GM18861 (cell line): ENCODE results near the gene UBR3.

Experiments
- ATAC-seq: cut with Tn5 transposase; IDR thresholded peaks from one replicate; pipeline ENCODE4 v1.9.1; 2021; ENCODE audit not compliant: unreplicated experiment

Gene UBR3

DNA sequence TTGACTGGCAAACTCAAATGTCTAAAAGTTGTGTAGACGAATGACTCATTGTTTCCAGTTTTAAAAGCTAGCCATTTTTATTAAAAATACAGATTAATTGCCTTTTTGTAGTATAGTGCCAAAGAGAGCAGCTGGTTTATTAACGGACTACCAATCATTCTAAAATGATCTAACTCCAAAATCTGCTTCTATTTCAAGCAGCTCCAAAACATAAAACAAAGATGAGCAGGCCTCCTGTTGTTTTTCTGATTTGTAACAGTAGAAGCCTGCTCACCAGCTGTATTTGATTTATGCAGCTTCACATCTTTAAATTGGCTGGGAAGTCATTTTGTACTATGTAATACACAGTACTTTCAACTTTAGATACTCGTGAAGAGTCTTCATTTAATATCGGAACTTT lies 171.8 kb downstream of the UBR3 start:
- no peak for ATAC-seq

DNA sequence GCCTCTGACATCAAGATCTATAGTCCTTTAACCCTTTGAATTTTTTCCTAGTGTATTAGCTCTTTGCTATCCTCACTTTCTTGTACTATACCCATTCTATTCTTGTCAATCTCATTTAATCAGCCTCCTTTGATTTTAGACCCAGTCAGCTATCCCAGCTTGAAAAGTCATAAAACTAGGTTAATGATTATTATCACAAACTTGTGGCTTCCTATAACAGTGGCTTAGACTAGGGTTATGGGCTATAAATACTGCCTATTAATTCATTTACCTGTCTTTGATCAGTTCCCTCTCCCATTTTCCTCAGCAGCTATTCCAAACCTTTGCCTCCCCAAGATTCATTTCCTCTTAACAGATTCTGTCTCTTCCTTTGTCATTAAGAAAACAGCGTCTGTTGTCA lies 174.8 kb downstream of the UBR3 start:
- ATAC-seq = no peak

DNA sequence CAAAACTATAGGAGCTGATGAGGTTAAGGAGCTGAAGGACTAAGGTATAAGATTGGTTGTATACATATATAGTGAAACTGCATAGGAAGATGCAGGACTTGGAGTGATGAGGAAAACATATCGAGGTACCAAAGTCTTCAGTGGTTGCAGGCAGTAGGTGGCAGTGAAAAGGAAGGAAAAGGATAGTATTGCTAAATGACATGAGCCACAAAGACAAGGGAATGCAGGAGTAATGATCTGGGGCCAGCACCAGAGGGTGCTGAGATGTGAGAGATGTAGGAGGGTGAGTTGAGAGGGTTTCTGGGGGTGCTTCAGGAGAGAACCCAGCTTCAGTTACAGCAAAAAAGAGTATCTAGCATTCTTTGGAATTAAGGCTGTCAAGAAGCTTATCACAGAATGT lies 178.4 kb downstream of the UBR3 start:
- ATAC-seq = no peak

DNA sequence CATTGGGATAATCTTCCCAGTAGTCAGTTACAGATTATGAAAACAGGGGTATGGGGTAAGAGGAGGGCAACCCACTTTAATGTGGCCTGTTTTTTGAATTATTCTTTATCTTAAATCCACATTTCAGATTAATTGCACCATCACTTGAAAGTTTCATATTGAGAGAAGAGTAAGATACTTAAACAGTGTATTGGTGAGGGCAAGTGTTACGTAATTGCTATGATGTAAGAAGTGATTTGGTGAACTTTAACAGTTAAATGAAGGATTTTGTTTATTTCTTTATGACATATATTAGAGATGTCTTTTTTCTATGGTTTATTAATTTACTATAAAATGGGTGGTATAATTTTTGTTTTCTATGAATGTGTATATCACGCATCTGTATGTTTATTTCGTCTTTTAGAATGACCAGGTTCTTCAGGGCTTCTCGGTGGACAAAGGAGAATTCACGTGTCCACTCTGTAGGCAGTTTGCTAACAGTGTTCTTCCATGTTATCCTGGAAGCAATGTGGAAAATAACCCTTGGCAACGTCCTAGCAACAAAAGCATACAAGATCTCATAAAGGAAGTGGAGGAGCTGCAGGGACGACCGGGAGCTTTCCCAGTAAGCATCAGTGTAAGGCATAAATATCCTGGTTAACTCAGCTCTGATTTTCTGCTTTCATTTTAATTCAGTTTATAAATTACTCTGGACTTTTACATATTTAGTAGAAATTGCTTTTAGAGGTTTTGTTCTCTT lies 179.5 kb downstream of the UBR3 start:
- no peak for ATAC-seq

DNA sequence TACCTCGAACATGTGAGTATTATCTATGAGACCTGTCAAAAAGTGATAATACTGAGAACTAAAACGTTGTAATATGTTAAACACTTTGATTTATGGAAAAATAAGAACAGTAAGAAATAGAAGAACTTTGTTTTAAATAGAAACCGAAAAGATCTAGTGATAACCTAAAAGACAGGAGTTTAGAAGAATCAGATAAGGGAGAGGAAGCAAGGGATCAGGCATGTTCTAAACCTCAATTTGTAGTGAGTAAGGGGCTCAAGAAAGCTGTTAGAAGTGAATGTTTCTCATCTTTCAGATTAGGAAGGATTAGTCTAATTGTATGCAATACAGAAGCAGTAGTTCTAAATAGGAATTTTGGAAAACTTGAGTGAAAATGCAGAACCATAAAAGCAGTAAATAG lies 182.0 kb downstream of the UBR3 start:
- no peak for ATAC-seq

DNA sequence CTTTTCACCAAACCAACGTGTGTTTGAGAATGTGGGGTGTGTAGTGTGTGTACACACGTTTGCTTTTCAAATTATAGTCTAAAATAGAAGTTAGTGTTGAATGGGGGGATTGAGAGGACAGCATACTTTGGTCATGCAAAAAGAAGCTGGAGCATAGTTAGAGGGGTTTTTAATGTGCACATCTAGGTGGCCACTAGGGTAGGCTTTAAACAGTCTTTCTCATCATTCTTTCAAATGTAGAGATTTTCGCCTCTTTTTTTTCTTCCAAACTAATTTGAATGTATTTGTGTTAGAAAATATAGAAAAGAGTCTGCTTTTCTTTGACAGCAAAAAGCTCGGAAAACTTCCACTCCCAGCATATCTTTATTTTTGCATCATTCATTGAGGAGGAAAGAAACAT lies 185.5 kb downstream of the UBR3 start:
- no peak for ATAC-seq

DNA sequence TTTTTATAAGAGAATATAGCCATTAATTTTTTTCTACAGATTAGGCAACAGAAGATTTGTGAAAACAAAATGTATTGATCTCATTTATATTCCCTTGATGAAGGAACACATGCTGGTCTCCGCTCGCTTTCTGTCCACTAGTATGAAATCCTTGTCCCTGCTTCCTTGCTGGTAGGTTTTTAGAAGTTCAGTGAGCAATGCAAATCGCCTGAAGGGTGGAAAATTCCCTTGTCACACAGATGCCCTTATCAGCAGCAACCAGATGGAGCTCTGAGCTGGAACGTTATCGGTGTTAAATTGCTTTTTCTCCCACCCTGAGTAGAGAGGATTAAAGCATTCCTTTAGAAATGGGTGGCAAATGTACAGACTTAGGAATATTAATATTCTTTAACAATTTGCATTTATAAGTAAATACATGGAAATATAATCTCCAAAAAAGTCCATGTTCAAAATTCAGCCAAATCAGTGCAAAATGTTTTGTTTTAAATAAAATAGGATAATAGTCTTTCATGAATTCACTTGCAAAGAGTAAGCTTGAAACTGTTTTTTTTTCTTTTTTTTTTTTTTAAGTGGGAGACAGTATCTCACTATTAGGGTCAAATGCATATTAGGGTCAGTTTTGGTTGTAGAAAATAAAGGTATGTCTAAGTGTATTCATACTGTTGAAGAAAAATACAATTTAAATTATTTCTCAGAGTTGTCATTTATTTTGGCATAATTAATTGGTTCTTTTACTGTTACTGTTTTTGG lies 186.7 kb downstream of the UBR3 start:
- no peak for ATAC-seq

DNA sequence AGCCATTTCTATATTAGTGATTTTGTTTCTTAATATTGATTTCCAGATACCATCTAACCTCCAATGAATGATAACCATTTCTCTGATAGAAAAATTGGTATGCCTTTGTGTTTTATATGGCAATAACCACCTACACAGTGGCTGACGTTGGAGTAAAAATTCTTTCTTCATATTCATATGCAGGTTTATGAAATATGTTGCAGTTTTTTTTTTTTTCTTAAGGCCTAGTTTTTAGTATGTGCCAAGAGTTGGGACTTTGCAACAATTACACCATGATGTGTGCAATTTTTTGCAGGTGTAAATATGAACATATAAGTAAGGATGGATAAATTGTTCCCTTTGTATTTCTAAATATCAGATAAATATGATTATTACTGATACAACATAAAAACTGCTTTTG lies 187.5 kb downstream of the UBR3 start:
- no peak for ATAC-seq

DNA sequence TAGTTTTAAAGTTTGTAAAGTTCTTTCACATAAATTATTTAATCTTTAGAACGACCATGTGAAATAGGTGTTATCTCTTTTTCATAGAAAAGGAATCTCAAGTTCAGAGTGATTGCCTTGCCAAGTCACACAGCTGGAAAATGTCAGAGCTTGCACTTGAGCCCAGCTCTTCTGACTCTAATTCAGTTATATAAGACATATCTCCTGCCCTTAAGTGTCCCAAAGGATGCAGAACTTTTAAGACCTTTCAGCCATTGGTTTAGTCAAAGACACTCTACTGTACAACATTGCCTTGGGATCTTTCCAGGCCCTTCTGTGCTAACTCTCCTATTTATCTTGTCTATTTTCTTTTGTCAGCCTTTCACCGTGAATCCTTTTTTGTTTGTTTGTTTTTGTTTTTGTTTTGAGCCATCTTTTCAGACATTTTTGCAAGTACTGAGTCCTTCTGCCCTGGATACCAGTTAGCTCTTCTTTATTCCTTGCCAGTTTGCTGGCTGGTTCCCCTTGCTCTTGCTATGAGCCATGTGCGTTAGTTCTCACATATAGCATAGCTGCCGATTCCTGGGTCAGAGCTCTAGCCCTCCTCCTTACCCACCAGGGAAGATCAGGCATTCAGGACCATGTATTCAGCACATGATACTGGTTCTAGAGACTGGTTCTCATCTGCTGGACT lies 190.7 kb downstream of the UBR3 start:
- no peak for ATAC-seq

DNA sequence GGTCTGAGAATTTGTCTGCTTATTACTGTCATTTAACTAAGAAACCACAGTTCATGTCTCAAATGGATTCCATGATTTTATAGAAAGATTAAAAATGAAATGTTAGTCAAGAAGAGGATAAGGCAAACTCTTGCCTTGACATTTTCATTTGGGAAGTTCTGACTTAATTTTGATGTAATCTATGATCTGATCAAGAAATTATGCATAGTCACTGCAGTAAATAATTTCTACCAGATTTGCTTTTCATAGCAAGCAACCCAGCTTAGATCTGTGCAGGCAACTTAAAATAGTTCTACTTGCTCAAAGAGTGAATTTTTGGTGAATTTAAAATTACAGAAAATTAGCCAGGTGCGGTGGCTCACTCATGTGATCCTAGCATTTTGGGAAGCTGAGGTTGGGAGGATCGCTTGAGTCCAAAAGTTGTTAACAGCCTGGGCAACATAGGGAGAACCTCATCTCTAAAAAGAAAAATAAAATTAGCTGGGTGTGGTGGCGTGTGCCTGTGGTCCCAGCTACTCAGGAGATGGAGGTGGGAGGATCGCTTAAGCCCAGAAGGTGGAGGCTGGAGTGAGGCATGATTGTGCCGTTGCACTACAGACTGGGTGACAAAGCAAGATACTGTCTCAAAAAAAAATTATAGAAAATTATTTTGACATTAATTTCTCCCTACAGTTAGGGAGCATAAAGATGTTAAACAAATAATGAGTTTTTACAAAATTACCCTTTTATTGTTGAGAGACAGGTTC lies 192.0 kb downstream of the UBR3 start:
- ATAC-seq = no peak

DNA sequence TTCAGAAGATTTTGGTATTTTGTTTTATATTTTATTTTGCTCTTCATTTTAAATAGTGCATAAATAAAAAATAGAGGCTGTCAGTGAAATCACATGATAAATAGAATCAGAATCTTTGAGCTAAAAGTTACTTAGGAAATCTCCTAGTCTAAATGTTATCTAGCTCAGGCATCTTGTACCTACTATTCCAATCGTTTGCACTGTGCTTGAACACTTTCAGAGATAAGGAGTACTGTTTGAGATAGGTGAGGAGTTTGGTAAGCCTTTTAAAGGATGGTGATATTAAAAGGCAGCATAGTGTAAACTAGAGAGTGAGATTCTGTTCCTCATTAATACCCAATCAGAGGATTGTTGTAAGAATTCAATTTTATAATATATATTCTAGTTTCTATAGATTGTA lies 193.5 kb downstream of the UBR3 start:
- no peak for ATAC-seq

DNA sequence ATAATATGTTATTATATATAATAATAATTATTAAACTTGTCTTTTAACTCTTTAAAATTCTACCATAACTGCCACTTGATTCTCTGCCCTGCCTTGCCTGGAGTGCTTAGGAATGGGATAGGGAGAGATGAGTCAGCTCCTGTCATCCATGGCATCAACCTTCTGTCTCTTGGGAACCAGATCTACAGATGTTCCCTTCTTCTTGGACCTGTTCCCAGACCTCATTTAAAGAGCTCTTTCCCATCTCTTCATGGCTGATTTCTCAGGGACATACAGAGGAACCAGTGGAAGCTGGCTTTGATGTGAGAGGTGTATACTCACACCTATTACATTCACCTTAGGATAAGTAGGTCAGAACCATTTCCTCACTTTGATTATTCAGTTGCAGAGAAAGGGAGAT lies 195.4 kb downstream of the UBR3 start:
- no peak for ATAC-seq

DNA sequence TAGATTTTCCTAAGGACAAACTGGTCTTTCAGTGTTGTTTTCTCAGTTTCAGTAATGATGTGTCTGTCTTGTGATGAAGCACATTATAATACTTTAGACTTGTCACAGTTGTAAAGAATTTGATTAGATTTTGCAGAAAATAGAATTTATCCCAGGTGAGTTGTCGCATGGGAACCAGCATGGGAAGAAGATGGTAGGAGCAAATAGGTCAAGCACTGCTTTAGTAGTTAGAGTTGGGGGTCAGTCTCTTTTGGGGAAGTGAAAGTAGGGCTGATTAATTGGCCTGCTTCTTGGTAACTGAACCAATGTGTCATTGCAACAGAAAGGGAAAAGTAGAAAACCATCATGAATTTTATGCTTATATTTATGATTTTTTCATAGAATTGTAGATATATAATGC lies 197.5 kb downstream of the UBR3 start:
- ATAC-seq = peak; percentile 65

DNA sequence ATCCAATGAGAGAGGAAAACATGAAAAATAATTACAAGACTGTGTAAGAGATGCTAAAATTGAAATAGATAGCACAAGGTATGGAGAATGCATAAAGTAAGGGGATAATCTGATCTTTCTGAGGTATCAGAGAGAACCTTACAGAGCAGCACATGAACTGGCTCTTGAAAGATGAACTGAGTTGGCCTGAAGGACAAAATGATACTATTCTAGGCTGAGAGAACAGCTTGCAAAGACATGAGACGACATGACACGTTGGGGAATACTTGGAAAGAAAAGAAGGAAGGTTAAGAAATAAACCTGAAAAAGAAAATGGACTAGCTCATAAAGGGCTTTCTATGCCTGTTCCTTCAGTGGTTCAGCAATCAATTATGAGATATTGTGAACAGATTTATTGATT lies 198.0 kb downstream of the UBR3 start:
- peak; percentile 15 for ATAC-seq

DNA sequence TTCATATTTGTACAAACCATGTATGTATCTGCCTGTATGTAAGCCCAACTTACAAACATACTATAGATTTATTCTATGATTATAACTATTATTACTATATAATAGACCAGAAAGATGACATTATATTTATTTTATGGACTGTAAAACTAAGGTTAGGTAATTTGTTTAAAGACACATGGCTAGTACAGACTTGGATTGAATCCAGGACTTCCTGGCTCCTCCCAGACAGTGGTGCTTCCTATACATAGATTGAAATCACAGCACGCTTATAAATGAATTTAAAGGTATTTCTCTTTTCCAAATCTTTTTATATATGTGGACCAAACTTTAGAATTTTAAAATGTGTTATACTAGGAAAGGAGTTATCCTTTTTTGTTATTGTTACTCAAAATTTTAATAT lies 199.1 kb downstream of the UBR3 start:
- ATAC-seq = no peak

DNA sequence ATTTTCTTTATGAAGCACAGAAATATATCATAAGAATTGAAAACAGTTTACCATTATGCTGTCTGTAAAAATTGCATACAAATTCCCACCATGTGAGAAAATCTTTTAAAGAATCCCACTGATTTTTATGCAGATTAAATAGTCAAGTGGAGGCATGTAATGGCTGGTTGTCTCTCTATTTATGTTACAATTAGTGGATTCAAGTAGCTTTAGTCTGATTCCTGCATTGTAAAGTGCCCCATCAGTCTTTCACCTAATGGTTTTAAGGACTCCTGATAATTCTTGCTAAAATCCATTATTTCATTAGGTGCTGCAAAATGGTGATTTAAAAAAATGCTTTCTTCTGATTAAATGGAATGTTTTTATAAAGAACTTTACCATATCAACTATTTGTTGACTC lies 202.3 kb downstream of the UBR3 start:
- no peak for ATAC-seq

DNA sequence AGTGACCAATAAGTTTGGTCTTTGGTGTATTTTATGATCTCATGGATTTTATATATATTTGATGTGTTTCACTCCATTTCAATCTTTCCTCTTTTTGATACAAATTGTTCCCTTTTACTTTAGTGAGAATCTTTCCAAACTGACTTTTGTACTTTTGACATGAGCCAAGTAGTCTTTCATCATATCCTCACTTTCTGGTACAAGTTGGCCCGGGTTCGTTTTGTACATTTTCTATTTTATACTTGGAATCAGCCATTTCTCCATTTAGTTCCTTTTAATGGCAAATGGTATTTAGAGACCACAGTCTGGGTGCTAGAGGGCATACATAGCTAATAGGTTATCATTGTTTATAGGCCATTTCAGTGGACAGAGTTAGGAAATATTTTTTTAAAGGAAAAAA lies 202.8 kb downstream of the UBR3 start:
- ATAC-seq = no peak

DNA sequence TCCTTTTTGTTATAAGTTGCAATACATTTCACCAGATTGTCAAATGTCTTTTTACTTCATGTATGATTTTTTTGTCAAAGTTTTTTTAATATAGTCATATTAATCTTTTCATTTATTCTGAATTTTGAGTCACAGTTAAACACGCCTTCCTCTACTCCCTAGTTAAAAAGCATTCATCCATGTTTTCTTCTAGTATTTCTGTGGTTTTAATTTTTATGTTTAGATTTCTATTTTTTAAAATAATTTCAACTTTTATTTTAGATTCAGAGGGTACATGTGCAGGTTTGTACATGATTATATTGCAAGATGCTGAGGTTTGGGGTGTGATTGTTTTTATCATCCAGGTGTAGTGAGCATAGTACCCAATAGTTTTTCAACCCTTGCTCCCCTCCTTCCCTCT lies 204.0 kb downstream of the UBR3 start:
- no peak for ATAC-seq

DNA sequence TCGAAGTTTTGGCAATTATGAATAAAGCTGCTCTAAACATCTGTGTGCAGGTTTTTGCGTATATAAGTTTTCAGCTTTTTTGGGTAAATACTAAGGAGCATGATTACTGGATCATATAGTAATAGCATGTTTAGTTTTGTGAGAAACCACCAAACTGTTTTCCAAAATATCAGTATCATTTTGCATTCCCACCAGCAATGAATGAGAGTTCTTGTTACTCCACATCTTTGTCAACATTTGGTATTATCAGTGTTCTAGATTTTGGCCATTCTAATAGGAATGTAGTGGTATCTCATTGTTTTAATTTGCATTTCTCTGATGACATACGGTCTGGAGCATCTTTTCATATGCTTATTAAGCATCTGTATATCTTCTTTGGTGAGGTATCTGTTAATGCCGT lies 207.3 kb downstream of the UBR3 start:
- ATAC-seq = no peak

DNA sequence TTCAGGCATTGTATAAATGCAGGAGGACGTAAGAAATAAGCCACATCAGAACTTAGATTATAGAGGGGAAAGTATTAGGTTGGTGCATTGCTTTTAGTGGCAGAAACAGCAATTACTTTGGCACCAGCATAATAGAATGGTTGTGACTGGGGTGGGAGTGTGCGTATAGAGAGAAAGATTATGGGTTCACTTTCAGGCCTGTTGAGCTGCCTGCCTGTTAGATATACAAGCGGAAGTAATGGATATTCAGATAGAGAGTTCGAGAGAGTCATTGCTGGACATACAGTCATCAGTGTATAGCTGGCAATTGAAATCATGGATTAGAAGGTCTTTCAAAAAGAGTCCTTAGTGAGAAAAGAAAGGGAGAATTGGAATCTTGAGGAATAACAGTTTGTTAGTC lies 211.5 kb downstream of the UBR3 start:
- no peak for ATAC-seq

DNA sequence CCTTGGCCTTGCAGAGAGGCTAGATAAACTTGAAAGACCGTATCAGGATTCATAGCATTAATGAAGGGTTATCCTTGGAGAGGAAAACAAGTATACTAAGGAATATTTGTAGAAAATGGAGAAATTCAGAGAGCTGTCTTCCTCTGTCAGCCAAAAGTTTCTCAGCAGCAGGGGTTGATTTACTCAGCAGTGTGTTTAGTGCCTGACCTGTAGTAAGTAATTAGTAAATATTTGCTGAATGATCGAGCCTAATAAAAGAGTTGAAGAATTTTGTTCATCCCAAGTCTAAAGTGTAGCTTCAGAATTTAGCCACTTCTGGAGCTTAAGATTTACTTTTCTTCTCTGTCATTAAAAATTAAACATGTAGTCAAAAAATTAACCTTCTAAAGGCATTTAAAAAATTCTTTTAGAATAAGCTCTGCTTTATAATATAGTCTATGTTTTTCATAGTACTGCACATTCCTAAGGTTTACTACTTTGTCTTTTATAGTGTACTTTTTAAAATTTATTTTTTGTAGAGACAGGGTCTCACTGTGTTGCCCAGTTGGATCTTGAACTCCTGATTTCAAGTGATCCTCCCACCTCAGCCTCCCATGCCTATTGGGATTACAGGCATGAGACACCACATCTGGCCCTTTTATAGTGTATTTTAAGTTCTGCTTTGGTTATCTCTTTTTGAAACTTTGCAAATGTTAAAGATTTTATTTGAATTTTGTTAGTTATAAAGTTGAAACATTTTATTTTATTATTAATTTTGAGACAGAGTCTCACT lies 212.3 kb downstream of the UBR3 start:
- ATAC-seq = no peak
